ENCODE results near the gene MTPN.

The MTPN gene

GRCh38 chr7:135894816-135895215 lies 82.3 kb downstream of the MTPN start:
- no peak overlapping the region for H3K4me3 ChIP-seq
- H3K36me3 ChIP-seq (ENCODE audit: insufficient read depth, low read length), result no peaks in the 10 kb centered on the region
- TF ChIP-seq EZH2 (IDR thresholded peaks at IDR 0.05), result no peak
- TF ChIP-seq POLR2AphosphoS5 (IDR thresholded peaks at IDR 0.05; ENCODE audit: borderline replicate concordance, low read depth, low read length), result no peak
- TF ChIP-seq FOXP2 (optimal IDR thresholded peaks at IDR 0.05; ENCODE audit: control extremely low read depth, extremely low read length, insufficient read depth), result no peak
- DNase-seq (ENCODE audit: low read depth, low spot score), result no peak
- no peak overlapping the region for H3K27ac ChIP-seq
- H3K9ac ChIP-seq (ENCODE audit: insufficient read length), result no peak overlapping the region
- no peaks in the 10 kb centered on the region for H3K9me3 ChIP-seq (ENCODE audit: low read depth, low read length)

GRCh38 chr7:135889823-135890222 lies 87.3 kb downstream of the MTPN start:
- Histone ChIP-seq H3K9me3 (ENCODE audit: low read depth, low read length) (no peaks in the 10 kb centered on the region), H3K9ac (ENCODE audit: insufficient read length) (no peak overlapping the region), H3K36me3 (ENCODE audit: insufficient read depth, low read length) (no peaks in the 10 kb centered on the region), H3K4me3 (no peak overlapping the region), H3K27ac (no peak overlapping the region)
- no peak for DNase-seq (ENCODE audit: low read depth, low spot score)
- TF ChIP-seq EZH2 (IDR thresholded peaks at IDR 0.05) (no peak), FOXP2 (optimal IDR thresholded peaks at IDR 0.05; ENCODE audit: control extremely low read depth, extremely low read length, insufficient read depth) (no peak), POLR2AphosphoS5 (IDR thresholded peaks at IDR 0.05; ENCODE audit: borderline replicate concordance, low read depth, low read length) (no peak)

GRCh38 chr7:135888740-135889139 lies 88.4 kb downstream of the MTPN start:
- no peak overlapping the region for H3K9ac ChIP-seq (ENCODE audit: insufficient read length)
- no peak for TF ChIP-seq FOXP2 (optimal IDR thresholded peaks at IDR 0.05; ENCODE audit: control extremely low read depth, extremely low read length, insufficient read depth)
- TF ChIP-seq EZH2 (IDR thresholded peaks at IDR 0.05), result no peak
- no peak for TF ChIP-seq POLR2AphosphoS5 (IDR thresholded peaks at IDR 0.05; ENCODE audit: borderline replicate concordance, low read depth, low read length)
- H3K4me3 ChIP-seq, result no peak overlapping the region
- H3K9me3 ChIP-seq (ENCODE audit: low read depth, low read length), result no peaks in the 10 kb centered on the region
- no peaks in the 10 kb centered on the region for H3K36me3 ChIP-seq (ENCODE audit: insufficient read depth, low read length)
- DNase-seq (ENCODE audit: low read depth, low spot score), result no peak
- H3K27ac ChIP-seq, result no peak overlapping the region

- no peak overlapping the region for H3K4me3 ChIP-seq
- DNase-seq (ENCODE audit: low read depth, low spot score), result no peak
- H3K27ac ChIP-seq, result no peak overlapping the region
- no peak for TF ChIP-seq FOXP2 (optimal IDR thresholded peaks at IDR 0.05; ENCODE audit: control extremely low read depth, extremely low read length, insufficient read depth)
- H3K36me3 ChIP-seq (ENCODE audit: insufficient read depth, low read length), result no peaks in the 10 kb centered on the region
- no peak overlapping the region for H3K9ac ChIP-seq (ENCODE audit: insufficient read length)
- H3K9me3 ChIP-seq (ENCODE audit: low read depth, low read length), result no peaks in the 10 kb centered on the region
Measured at GRCh38 chr7:135886345-135887132, 90.6 kb downstream of the MTPN start.

GRCh38 chr7:135884495-135885232 lies 92.5 kb downstream of the MTPN start:
- Histone ChIP-seq H3K36me3 (ENCODE audit: insufficient read depth, low read length) (no peaks in the 10 kb centered on the region), H3K9me3 (ENCODE audit: low read depth, low read length) (no peaks in the 10 kb centered on the region), H3K27ac (no peak overlapping the region), H3K4me3 (no peak overlapping the region), H3K9ac (ENCODE audit: insufficient read length) (no peak overlapping the region)
- no peak for DNase-seq (ENCODE audit: low read depth, low spot score)
- TF ChIP-seq POLR2AphosphoS5 (IDR thresholded peaks at IDR 0.05; ENCODE audit: borderline replicate concordance, low read depth, low read length), result no peak
- no peak for TF ChIP-seq FOXP2 (optimal IDR thresholded peaks at IDR 0.05; ENCODE audit: control extremely low read depth, extremely low read length, insufficient read depth)
- no peak for TF ChIP-seq EZH2 (IDR thresholded peaks at IDR 0.05)

- DNase-seq (ENCODE audit: low read depth, low spot score), result no peak
- Histone ChIP-seq H3K4me3 (no peak overlapping the region), H3K9me3 (ENCODE audit: low read depth, low read length) (no peaks in the 10 kb centered on the region), H3K36me3 (ENCODE audit: insufficient read depth, low read length) (no peaks in the 10 kb centered on the region), H3K9ac (ENCODE audit: insufficient read length) (no peak overlapping the region), H3K27ac (no peak overlapping the region)
- TF ChIP-seq FOXP2 (optimal IDR thresholded peaks at IDR 0.05; ENCODE audit: control extremely low read depth, extremely low read length, insufficient read depth), result no peak
- TF ChIP-seq EZH2 (IDR thresholded peaks at IDR 0.05), result no peak
- TF ChIP-seq POLR2AphosphoS5 (IDR thresholded peaks at IDR 0.05; ENCODE audit: borderline replicate concordance, low read depth, low read length), result no peak
Measured at GRCh38 chr7:135879233-135879632, 97.9 kb downstream of the MTPN start.

GRCh38 chr7:135878284-135878683 lies 98.9 kb downstream of the MTPN start:
- no peaks in the 10 kb centered on the region for H3K9me3 ChIP-seq (ENCODE audit: low read depth, low read length)
- no peak overlapping the region for H3K9ac ChIP-seq (ENCODE audit: insufficient read length)
- TF ChIP-seq POLR2AphosphoS5 (IDR thresholded peaks at IDR 0.05; ENCODE audit: borderline replicate concordance, low read depth, low read length) (no peak), FOXP2 (optimal IDR thresholded peaks at IDR 0.05; ENCODE audit: control extremely low read depth, extremely low read length, insufficient read depth) (no peak), EZH2 (IDR thresholded peaks at IDR 0.05) (no peak)
- H3K4me3 ChIP-seq, result no peak overlapping the region
- no peaks in the 10 kb centered on the region for H3K36me3 ChIP-seq (ENCODE audit: insufficient read depth, low read length)
- no peak overlapping the region for H3K27ac ChIP-seq
- DNase-seq (ENCODE audit: low read depth, low spot score), result no peak

GRCh38 chr7:135877805-135878204 lies 99.4 kb downstream of the MTPN start:
- no peak for TF ChIP-seq POLR2AphosphoS5 (IDR thresholded peaks at IDR 0.05; ENCODE audit: borderline replicate concordance, low read depth, low read length)
- no peak for TF ChIP-seq FOXP2 (optimal IDR thresholded peaks at IDR 0.05; ENCODE audit: control extremely low read depth, extremely low read length, insufficient read depth)
- no peak for TF ChIP-seq EZH2 (IDR thresholded peaks at IDR 0.05)
- Histone ChIP-seq H3K9me3 (ENCODE audit: low read depth, low read length) (no peaks in the 10 kb centered on the region), H3K27ac (no peak overlapping the region), H3K4me3 (no peak overlapping the region), H3K9ac (ENCODE audit: insufficient read length) (no peak overlapping the region), H3K36me3 (ENCODE audit: insufficient read depth, low read length) (no peaks in the 10 kb centered on the region)
- no peak for DNase-seq (ENCODE audit: low read depth, low spot score)
